Ascending aorta (tissue), 2 donors: ENCODE data around the gene TRIM27. TPM values are rescaled to one million over a fixed set of nuclear protein-coding genes. Genes with fewer than 3 reads are reported as not detected.
"Not testable (repeated sequence)": the region's sequence is repeated elsewhere in the genome, so short reads cannot be mapped to it uniquely, and the experiment has no call there.

Source experiments
- DNase-seq, 2 donors: peaks; one replicate each; pipeline ENCODE4 v3.0.0-alpha.2; 2019; ENCODE audit warnings: low spot score in 2 of 2
- H3K27ac ChIP-seq, 2 donors: fragments of 200-600 bp; sonication (generic); one replicate each; pipeline ENCODE4 v1.5.1; 2016 to 2017; ENCODE audit warnings: mild to moderate bottlenecking in 1 of 2
- H3K27me3 ChIP-seq: fragments of 200-600 bp; sonication (generic); one replicate; pipeline ENCODE4 v1.5.1; 2017
- H3K36me3 ChIP-seq, 2 donors: fragments of 200-600 bp; sonication (generic); one replicate each; pipeline ENCODE4 v1.5.1; 2016
- H3K4me1 ChIP-seq, 2 donors: fragments of 200-600 bp; sonication (generic); one replicate each; pipeline ENCODE4 v1.5.1; 2016 to 2017; ENCODE audit warnings: mild to moderate bottlenecking in 1 of 2
- H3K4me3 ChIP-seq, 2 donors: fragments of 200-600 bp; sonication (generic); one replicate each; pipeline ENCODE4 v1.5.1; 2016 to 2017; ENCODE audit warnings: mild to moderate bottlenecking in 1 of 2
- H3K9me3 ChIP-seq, 2 donors: fragments of 200-600 bp; sonication (generic); one replicate each; pipeline ENCODE4 v1.5.1; 2016
- CTCF ChIP-seq, 3 experiments: fragments of 200-600 bp in 2 of 3; fragments of 450-650 bp in 1 of 3; sonication (generic) in 2 of 3; IDR thresholded peaks; one replicate each; pipeline ENCODE4 v1.5.1; 2016 to 2019; ENCODE audit warnings: antibody characterized with exemption in 3 of 3, mild to moderate bottlenecking in 1 of 3, moderate library complexity in 1 of 3
- intact Hi-C: fragments of 100-400 bp; cut with DNase I; formaldehyde crosslinking; loops from one replicate; pipeline ENCODE4 v1.15.1; 2023
- total RNA-seq: library from RNA; depleted of rRNA; stranded (reverse); fragments of >200 nt; gene quantifications from one replicate; pipeline ENCODE4 v1.1.0, GENCODE V29; 2016

Gene TRIM27
- total RNA-seq, 1 donor from 2014 or later: 167 TPM

GRCh38 chr6:28880894-28881780 is 42.6 kb downstream of the TRIM27 start:
- peak in 1 of 2 donors; percentile 86 for DNase-seq
- Histone ChIP-seq H3K4me1 (no peaks in the 10 kb centered on the region), H3K27me3 (peaks cover 3% of the 10 kb centered on the region), H3K36me3 (no peaks in the 10 kb centered on the region), H3K9me3 (no peaks in the 10 kb centered on the region), H3K4me3 (peak overlapping the region; percentile 48 to 64), H3K27ac (no peak overlapping the region)
- TF ChIP-seq CTCF (IDR thresholded peaks at IDR 0.05): no peak
- intact Hi-C loops: loop anchor here (1.0 to 5.0 kb wide), 6 partner anchors 16 to 544 kb away; partner anchors contain the start of genes TRIM27 and ZSCAN31

GRCh38 chr6:28880519-28880893 is 43.3 kb downstream of the TRIM27 start:
- Histone ChIP-seq H3K27ac (no peak overlapping the region), H3K9me3 (no peaks in the 10 kb centered on the region), H3K4me3 (peak overlapping the region; percentile 48 to 64), H3K36me3 (no peaks in the 10 kb centered on the region), H3K4me1 (no peaks in the 10 kb centered on the region), H3K27me3 (peaks cover 3% of the 10 kb centered on the region)
- DNase-seq: no peak
- intact Hi-C loops: loop anchor here (2.0 to 5.0 kb wide), 3 partner anchors 16 to 543 kb away; partner anchors contain the start of gene ZSCAN31
- TF ChIP-seq CTCF (IDR thresholded peaks at IDR 0.05): no peak

GRCh38 chr6:28876710-28877109 is 47.1 kb downstream of the TRIM27 start:
- DNase-seq: no peak
- no peaks in the 10 kb centered on the region for H3K4me1 ChIP-seq
- intact Hi-C loops: no loop called here
- TF ChIP-seq CTCF (IDR thresholded peaks at IDR 0.05): no peak
- H3K4me3 ChIP-seq: no peak overlapping the region
- H3K27ac ChIP-seq: no peak overlapping the region
- no peaks in the 10 kb centered on the region for H3K36me3 ChIP-seq
- H3K9me3 ChIP-seq: no peaks in the 10 kb centered on the region
- H3K27me3 ChIP-seq: no peaks in the 10 kb centered on the region

- Histone ChIP-seq H3K4me3 (no peak overlapping the region), H3K4me1 (no peaks in the 10 kb centered on the region), H3K27me3 (no peaks in the 10 kb centered on the region), H3K9me3 (no peaks in the 10 kb centered on the region), H3K27ac (no peak overlapping the region), H3K36me3 (no peaks in the 10 kb centered on the region)
- no peak for DNase-seq
- no peak for TF ChIP-seq CTCF (IDR thresholded peaks at IDR 0.05)
- intact Hi-C loops: no loop called here
Observed at GRCh38 chr6:28875191-28875747, 48.5 kb downstream of the TRIM27 start.

GRCh38 chr6:28872157-28872817 is 51.5 kb downstream of the TRIM27 start:
- H3K36me3 ChIP-seq, intact Hi-C loops, H3K4me1 ChIP-seq, H3K27ac ChIP-seq, H3K4me3 ChIP-seq, DNase-seq, H3K27me3 ChIP-seq, H3K9me3 ChIP-seq: not testable (repeated sequence)
